Activated T-cell treated with anti-CD3 and anti-CD28 coated beads for 48 hours (primary cell): ENCODE results near the gene PDE3A.
A peak's percentile ranks its signal among the peaks of the same experiment; 100 is the strongest.

Experiments
- DNase-seq: peaks from one replicate; pipeline ENCODE4 v3.0.0-alpha.2; 2020; ENCODE audit warnings: low read depth

The PDE3A gene

GRCh38 chr12:20458011-20458410, 89.7 kb downstream of the PDE3A start:
- DNase-seq: no peak

DNA sequence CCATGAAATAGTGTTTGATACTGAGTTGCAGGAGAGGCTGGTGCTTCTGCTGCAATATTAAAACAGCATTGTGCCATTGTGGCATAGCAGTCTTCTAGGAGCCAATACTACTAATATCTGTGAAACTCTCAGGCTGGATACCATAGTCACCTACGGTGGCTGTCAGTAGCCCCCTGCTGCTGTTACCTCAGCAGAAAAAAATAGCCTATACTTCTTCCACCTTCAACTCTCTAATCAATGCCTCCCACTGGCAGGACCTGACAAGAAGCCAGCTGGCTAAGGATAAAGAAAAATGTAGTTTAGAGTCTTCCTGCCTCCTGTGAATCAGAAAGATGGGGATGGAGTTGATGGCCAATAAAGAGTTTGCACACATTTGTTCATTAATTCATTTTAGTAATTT, 91.6 kb downstream of the PDE3A start:
- DNase-seq: no peak

GRCh38 chr12:20460956-20461355, 92.6 kb downstream of the PDE3A start:
- no peak for DNase-seq

DNA sequence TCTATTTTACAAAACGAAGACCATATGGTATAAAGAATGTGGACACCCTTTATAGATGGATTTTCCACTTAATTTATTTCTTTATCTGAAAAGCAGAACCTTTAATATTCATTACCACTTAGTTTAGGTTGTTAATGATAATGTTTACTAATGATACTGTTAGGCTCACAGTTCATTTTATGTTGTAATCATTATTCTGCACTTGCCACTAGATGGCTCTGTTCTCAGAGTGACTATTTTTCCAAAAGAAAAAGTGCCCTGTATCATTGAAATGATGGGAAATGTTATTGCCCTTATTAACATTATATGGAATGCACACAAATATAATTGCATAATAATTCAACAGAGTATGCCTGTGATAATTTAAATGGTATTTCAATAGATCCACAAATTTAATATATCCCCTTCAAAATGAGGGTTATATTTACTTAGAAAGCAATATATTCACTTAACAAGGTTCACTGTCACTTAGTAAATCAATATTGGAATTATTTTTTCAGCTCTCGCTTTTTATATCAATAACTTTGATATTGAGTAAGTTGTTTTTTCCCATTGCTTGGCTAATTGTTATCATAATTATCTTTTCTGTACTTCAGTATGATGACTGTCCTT, 95.7 kb downstream of the PDE3A start:
- no peak for DNase-seq

DNA sequence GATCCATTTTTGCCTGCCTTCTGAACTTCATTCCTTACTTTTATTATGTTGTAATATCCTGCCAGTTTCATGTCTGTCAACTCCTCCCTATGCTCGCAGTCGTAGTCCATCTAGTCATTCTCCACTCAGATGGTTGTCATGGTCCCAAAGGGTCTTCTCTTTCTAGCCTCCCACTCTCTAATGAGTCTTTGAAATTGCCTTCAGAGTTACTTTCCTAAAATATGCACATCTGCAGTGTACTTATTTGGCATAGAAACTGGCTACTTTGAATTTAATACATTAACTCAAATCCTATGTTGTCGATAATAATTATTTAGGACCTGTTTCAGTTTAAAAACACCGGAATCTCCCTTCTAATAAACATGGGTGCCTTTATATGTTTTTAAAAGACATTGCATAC, 101.0 kb downstream of the PDE3A start:
- no peak for DNase-seq

GRCh38 chr12:20469756-20470155, 101.4 kb downstream of the PDE3A start:
- no peak for DNase-seq

- DNase-seq: no peak
Measured at GRCh38 chr12:20472102-20472782, 103.9 kb downstream of the PDE3A start.

DNA sequence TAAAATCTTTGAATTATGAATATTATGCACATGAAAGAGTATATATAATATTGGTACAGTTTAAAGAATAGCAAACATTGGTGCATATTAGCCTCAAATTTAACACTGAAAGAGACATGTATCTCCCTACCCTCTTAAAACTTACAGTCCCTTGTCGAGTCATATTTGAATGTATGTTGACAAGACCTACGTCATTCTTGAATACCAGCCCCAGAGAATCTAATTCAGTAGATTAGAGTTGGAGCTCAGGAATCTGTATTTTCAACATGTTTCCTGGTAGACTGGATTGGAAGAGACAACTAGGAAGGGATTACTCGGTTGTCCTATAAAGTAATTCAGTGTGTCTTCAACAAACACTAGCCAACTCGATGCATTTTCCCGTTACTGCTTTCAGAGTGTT, 104.8 kb downstream of the PDE3A start:
- DNase-seq: no peak

- no peak for DNase-seq
Measured at GRCh38 chr12:20474016-20474415, 105.7 kb downstream of the PDE3A start.

DNA sequence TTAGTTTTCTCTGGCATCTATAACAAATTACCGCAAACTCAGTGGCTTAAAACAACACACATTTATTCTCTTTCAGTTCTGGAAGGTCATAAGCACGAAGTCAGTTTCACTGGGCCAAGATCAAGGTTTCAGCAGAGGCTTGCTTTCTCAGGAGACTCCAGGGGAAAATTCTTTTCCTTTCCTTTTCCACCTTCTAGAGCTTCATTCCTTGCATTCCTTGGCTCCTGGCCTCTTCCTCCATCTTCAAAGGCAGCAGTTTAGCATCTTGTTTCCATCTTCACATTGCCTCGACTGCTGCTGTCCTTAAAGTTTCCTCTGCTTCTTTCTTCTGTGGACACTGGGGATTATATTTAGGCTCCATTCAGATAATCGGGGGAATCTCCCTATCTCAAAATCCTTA, 106.1 kb downstream of the PDE3A start:
- DNase-seq: no peak

DNA sequence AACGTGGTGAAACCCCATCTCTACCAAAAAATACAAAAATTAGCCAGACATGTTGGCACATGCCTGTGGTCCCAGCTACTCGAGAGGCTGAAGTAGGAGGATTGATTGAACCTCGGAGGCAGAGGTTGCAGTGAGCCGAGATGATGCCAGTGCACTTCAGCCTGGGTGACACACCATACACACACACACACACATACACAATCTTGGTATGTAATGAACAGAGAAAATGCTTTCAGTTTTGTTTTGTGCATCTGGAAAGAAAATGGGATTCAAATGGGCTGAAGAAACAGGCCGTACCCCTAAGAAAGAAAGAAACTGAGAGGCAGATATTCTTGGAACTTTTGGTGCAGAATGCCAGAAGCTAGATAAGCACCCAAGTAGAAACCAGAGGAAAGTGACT, 107.2 kb downstream of the PDE3A start:
- no peak for DNase-seq

DNA sequence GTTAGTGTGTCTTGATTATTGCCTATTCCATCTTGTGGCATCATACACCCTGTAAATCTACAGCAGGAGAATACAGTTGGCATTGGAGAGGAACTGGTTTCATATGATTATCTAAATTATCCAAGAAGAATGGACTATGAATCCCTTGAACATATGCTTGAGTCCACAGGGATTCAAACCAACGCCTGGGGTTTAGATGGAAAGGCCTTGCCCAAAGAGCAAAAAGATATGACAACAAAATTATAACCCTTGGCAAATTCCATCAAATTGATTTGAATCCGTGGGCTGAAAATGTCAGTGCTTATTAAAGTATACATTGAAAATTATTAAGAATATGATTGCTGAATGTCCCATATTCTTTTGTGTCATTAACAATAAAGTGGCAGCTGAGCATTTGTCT, 108.2 kb downstream of the PDE3A start:
- no peak for DNase-seq

DNA sequence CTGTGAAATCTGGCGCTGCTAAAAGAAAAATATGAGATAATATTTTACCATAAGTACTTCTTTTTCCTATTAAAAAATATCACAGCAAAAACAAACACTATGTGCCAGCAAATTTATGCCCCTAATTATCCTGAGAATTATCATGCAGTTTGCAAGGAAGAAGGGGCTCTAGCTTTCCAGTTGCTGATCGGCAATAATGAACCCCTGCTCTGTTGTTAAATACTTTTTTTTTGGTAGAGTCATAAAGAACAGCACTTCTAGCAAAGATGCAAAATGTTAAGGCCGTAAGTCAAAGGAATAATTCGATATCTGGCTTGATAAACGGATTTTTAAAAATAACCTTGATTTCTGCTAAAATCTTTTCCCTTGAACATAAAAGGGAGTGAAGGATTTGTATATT, 108.9 kb downstream of the PDE3A start:
- no peak for DNase-seq

GRCh38 chr12:20477672-20478071, 109.3 kb downstream of the PDE3A start:
- no peak for DNase-seq

GRCh38 chr12:20482491-20483054, 114.2 kb downstream of the PDE3A start:
- no peak for DNase-seq

- no peak for DNase-seq
Measured at GRCh38 chr12:20483776-20484175, 115.4 kb downstream of the PDE3A start.

GRCh38 chr12:20486233-20486632, 117.9 kb downstream of the PDE3A start:
- DNase-seq: no peak

GRCh38 chr12:20487519-20487918, 119.2 kb downstream of the PDE3A start:
- no peak for DNase-seq

- no peak for DNase-seq
Measured at GRCh38 chr12:20489645-20490044, 121.3 kb downstream of the PDE3A start.

DNA sequence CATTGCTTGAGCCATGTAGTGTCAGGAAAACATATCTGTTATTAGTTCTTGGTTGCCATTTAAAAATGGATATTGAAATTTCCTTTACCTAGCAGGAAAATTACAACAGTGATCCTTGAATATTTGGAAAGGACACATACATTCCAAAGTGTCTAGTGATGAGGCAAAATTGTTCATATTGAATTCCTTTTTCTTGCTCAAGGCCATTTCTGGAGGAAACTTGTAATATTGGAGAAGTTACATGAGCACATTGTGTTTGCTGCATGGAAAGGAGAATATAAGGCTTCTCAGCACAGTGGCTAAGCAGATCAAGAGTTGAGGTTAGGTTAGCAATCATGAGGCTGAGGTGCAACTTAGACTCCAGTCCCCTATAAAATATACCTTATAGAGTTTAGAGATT, 121.9 kb downstream of the PDE3A start:
- no peak for DNase-seq

GRCh38 chr12:20491290-20491689, 123.0 kb downstream of the PDE3A start:
- DNase-seq: no peak

DNA sequence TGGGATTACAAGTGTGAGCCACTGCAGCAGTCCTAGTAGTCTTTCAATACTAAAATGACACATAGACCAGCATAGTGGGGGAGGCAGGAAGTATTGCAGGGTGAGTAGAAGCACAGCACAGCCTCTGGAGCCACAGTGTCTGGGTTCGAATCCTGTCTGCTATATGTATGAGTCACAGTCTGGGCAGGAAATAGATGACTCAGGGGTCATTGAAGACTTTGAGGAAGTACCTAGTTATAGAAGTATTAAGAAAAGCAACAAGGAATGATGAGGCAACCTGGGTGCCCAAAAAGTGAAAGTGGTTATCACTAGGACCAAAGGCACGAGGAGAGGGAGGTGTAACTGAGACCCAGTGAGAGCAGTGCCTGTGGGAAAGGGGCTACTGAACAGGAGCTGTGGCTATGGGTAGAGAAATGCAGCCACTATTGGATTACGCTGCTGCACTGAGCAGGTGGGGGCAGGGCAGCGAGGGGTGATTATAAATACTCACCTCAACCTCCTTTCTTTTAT, 124.0 kb downstream of the PDE3A start:
- peak; percentile 6 for DNase-seq

DNA sequence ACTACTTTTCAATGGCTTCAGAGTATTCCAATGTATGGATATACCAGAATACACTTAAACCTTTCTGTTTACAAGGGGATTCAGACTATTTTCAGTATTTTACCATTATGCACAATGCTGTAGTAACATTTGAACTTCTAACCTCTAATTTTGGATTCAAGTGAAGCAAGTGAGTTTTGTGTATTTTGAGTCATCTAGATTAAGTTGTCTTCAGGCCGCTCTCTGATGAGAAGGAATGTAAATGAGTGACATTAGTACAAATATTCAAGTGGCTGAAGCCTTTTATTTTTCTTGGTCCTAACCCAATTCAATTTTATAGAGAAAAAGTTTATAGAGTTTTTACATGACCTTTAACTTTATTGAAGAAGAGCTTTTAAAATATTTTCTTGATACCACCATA, 125.6 kb downstream of the PDE3A start:
- DNase-seq: no peak

DNA sequence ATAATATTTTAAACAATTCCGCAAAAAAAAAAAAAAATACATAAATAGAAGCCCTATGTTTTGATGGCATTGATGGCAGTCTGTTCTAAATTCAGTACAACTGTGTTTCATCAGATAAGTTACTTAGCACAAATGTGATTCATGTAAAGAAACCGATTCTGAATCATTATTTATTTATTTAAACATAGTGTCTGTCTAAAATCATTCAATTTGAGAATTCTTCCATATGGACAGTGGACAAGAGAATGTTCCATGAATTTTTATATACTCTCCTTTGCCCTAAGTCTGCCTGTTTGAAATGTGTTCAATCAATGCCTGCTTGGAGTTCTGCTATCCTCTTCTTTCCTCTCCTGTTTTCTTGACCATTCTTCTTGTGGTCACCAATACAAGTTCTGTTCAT, 126.5 kb downstream of the PDE3A start:
- no peak for DNase-seq
